BLaER1 (cell line): ENCODE data around the gene MYH7B.

Source experiments
- H3K27ac ChIP-seq: shearing (Covaris generic); formaldehyde crosslinking; 2 replicates; pipeline ENCODE4 v1.8.1; 2022
- H3K27me3 ChIP-seq: shearing (Covaris generic); formaldehyde crosslinking; 2 replicates; pipeline ENCODE4 v1.8.1; 2022
- H3K36me3 ChIP-seq: shearing (Covaris generic); formaldehyde crosslinking; 2 replicates; pipeline ENCODE4 v1.8.1; 2022
- H3K4me1 ChIP-seq: shearing (Covaris generic); formaldehyde crosslinking; 2 replicates; pipeline ENCODE4 v1.8.1; 2022
- H3K4me2 ChIP-seq: shearing (Covaris generic); formaldehyde crosslinking; 2 replicates; pipeline ENCODE4 v1.8.1; 2022
- H3K4me3 ChIP-seq: shearing (Covaris generic); formaldehyde crosslinking; 2 replicates; pipeline ENCODE4 v1.8.1; 2022
- H3K9ac ChIP-seq: shearing (Covaris generic); formaldehyde crosslinking; 2 replicates; pipeline ENCODE4 v1.8.1; 2022
- H3K9me3 ChIP-seq: shearing (Covaris generic); formaldehyde crosslinking; 2 replicates; pipeline ENCODE4 v1.8.1; 2022
- H4K20me1 ChIP-seq: shearing (Covaris generic); formaldehyde crosslinking; 2 replicates; pipeline ENCODE4 v1.8.1; 2022
- Cebpa-rat ChIP-seq: shearing (Covaris generic); IDR thresholded peaks from 2 replicates; pipeline ENCODE4 v1.8.1; 2022

MYH7B gene

GRCh38 chr20:34925341-34925740 lies 30.3 kb upstream of the MYH7B start:
- Histone ChIP-seq H3K4me3 (no peak overlapping the region), H3K4me2 (no peak overlapping the region), H3K9me3 (no peaks in the 10 kb centered on the region), H3K9ac (no peak overlapping the region), H3K27ac (no peak overlapping the region), H4K20me1 (no peaks in the 10 kb centered on the region), H3K4me1 (0 out of 2 replicates have a peak, but pooled peaks cover 6% of the 10 kb centered on the region), H3K36me3 (peaks cover 98% of the 10 kb centered on the region), H3K27me3 (no peaks in the 10 kb centered on the region)
- no peak for TF ChIP-seq Cebpa-rat

- H3K36me3 ChIP-seq, result peaks cover 98% of the 10 kb centered on the region
These were observed 29.7 kb upstream of the MYH7B start for GRCh38 chr20:34925981-34926380.

GRCh38 chr20:34926581-34926980 lies 29.1 kb upstream of the MYH7B start:
- H3K27ac ChIP-seq, result no peak overlapping the region
- peaks cover 98% of the 10 kb centered on the region for H3K36me3 ChIP-seq

More at GRCh38 chr20:34925981-34926380, 29.7 kb upstream of the MYH7B start:
- H3K27ac ChIP-seq, result no peak overlapping the region
- H3K4me2 ChIP-seq, result no peak overlapping the region
- 0 out of 2 replicates have a peak, but pooled peaks cover 6% of the 10 kb centered on the region for H3K4me1 ChIP-seq
- TF ChIP-seq Cebpa-rat, result no peak
- no peak overlapping the region for H3K9ac ChIP-seq
- H4K20me1 ChIP-seq, result no peaks in the 10 kb centered on the region
- H3K27me3 ChIP-seq, result no peaks in the 10 kb centered on the region
- no peak overlapping the region for H3K4me3 ChIP-seq
- H3K9me3 ChIP-seq, result no peaks in the 10 kb centered on the region

GRCh38 chr20:34927736-34928135 lies 27.9 kb upstream of the MYH7B start:
- Histone ChIP-seq H4K20me1 (no peaks in the 10 kb centered on the region), H3K27ac (no peak overlapping the region), H3K9me3 (no peaks in the 10 kb centered on the region), H3K4me1 (0 out of 2 replicates have a peak, but pooled peaks cover 6% of the 10 kb centered on the region), H3K4me3 (no peak overlapping the region), H3K4me2 (no peak overlapping the region), H3K36me3 (peaks cover 98% of the 10 kb centered on the region), H3K9ac (no peak overlapping the region), H3K27me3 (no peaks in the 10 kb centered on the region)
- no peak for TF ChIP-seq Cebpa-rat

More at GRCh38 chr20:34926581-34926980, 29.1 kb upstream of the MYH7B start:
- Histone ChIP-seq H4K20me1 (no peaks in the 10 kb centered on the region), H3K4me2 (no peak overlapping the region), H3K9me3 (no peaks in the 10 kb centered on the region), H3K9ac (no peak overlapping the region), H3K4me1 (0 out of 2 replicates have a peak, but pooled peaks cover 6% of the 10 kb centered on the region), H3K27me3 (no peaks in the 10 kb centered on the region), H3K4me3 (no peak overlapping the region)
- TF ChIP-seq Cebpa-rat, result no peak

GRCh38 chr20:34928411-34928810 lies 27.3 kb upstream of the MYH7B start:
- no peak for TF ChIP-seq Cebpa-rat
- Histone ChIP-seq H3K9me3 (no peaks in the 10 kb centered on the region), H3K4me3 (no peak overlapping the region), H4K20me1 (no peaks in the 10 kb centered on the region), H3K9ac (no peak overlapping the region), H3K4me1 (0 out of 2 replicates have a peak, but pooled peaks cover 6% of the 10 kb centered on the region), H3K27ac (no peak overlapping the region), H3K36me3 (peaks cover 98% of the 10 kb centered on the region), H3K4me2 (no peak overlapping the region), H3K27me3 (no peaks in the 10 kb centered on the region)

GRCh38 chr20:34931771-34932170 lies 23.9 kb upstream of the MYH7B start:
- no peaks in the 10 kb centered on the region for H3K27me3 ChIP-seq
- no peaks in the 10 kb centered on the region for H3K4me1 ChIP-seq
- H3K27ac ChIP-seq, result no peak overlapping the region
- H4K20me1 ChIP-seq, result no peaks in the 10 kb centered on the region
- H3K36me3 ChIP-seq, result peaks cover 95% of the 10 kb centered on the region
- H3K9ac ChIP-seq, result no peak overlapping the region
- no peak for TF ChIP-seq Cebpa-rat
- H3K4me3 ChIP-seq, result no peak overlapping the region
- no peak overlapping the region for H3K4me2 ChIP-seq
- no peaks in the 10 kb centered on the region for H3K9me3 ChIP-seq

GRCh38 chr20:34938466-34939163 lies 17.1 kb upstream of the MYH7B start:
- no peak for TF ChIP-seq Cebpa-rat
- no peaks in the 10 kb centered on the region for H4K20me1 ChIP-seq
- 0 out of 2 replicates have a peak overlapping the region, but pooled peaks have one; percentile 40 for H3K9ac ChIP-seq
- H3K4me1 ChIP-seq, result peaks cover 12% of the 10 kb centered on the region; the same call in 1 of the 2 replicates
- H3K27ac ChIP-seq, result peak overlapping the region; percentile 37; the same call in 1 of the 2 replicates
- no peaks in the 10 kb centered on the region for H3K9me3 ChIP-seq
- H3K27me3 ChIP-seq, result no peaks in the 10 kb centered on the region
- no peak overlapping the region for H3K4me3 ChIP-seq
- H3K36me3 ChIP-seq, result peaks cover 90% of the 10 kb centered on the region
- no peak overlapping the region for H3K4me2 ChIP-seq

- Histone ChIP-seq H3K9me3 (no peaks in the 10 kb centered on the region), H3K4me3 (no peak overlapping the region), H3K4me1 (peaks cover 12% of the 10 kb centered on the region; the same call in 1 of the 2 replicates), H3K27me3 (no peaks in the 10 kb centered on the region), H3K36me3 (peaks cover 93% of the 10 kb centered on the region), H3K9ac (no peak overlapping the region), H3K27ac (no peak overlapping the region), H3K4me2 (no peak overlapping the region), H4K20me1 (no peaks in the 10 kb centered on the region)
- no peak for TF ChIP-seq Cebpa-rat
These were observed 15.6 kb upstream of the MYH7B start for GRCh38 chr20:34940081-34940481.

GRCh38 chr20:34941226-34941625 lies 14.4 kb upstream of the MYH7B start:
- Histone ChIP-seq H3K9ac (no peak overlapping the region), H3K4me1 (peaks cover 12% of the 10 kb centered on the region; the same call in 1 of the 2 replicates), H3K27ac (no peak overlapping the region), H4K20me1 (no peaks in the 10 kb centered on the region), H3K36me3 (peaks cover 95% of the 10 kb centered on the region), H3K4me2 (no peak overlapping the region), H3K27me3 (no peaks in the 10 kb centered on the region), H3K4me3 (no peak overlapping the region), H3K9me3 (no peaks in the 10 kb centered on the region)
- TF ChIP-seq Cebpa-rat, result no peak

- Histone ChIP-seq H3K4me1 (peaks cover 12% of the 10 kb centered on the region; the same call in 1 of the 2 replicates), H3K9ac (no peak overlapping the region), H3K9me3 (no peaks in the 10 kb centered on the region), H3K4me2 (no peak overlapping the region), H3K27me3 (no peaks in the 10 kb centered on the region), H4K20me1 (no peaks in the 10 kb centered on the region), H3K4me3 (no peak overlapping the region), H3K27ac (no peak overlapping the region), H3K36me3 (peaks cover 96% of the 10 kb centered on the region)
- no peak for TF ChIP-seq Cebpa-rat
These were observed 13.4 kb upstream of the MYH7B start for GRCh38 chr20:34942301-34942700.
